ENCODE results near the gene CTPS1. TPM values are rescaled to one million over a fixed set of nuclear protein-coding genes. Genes with fewer than 3 reads are reported as not detected.

The CTPS1 gene
- total RNA-seq, 1 donor from 2014 or later: 91.4 TPM

- FAIRE-seq (no peak), DNase-seq (ENCODE audit: low read depth) (no peak)
- Mint-ChIP-seq H3K27ac (ENCODE audit: unreplicated experiment) (no peak overlapping the region), H3K4me3 (ENCODE audit: unreplicated experiment) (no peak overlapping the region), H3K9me3 (ENCODE audit: unreplicated experiment) (no peaks in the 10 kb centered on the region), H3K27me3 (ENCODE audit: low read depth, unreplicated experiment) (peaks cover 2% of the 10 kb centered on the region), H3K36me3 (ENCODE audit: low read depth, unreplicated experiment) (no peaks in the 10 kb centered on the region), H3K4me1 (ENCODE audit: low read depth, unreplicated experiment) (no peaks in the 10 kb centered on the region)
- Histone ChIP-seq H3K9me3 (ENCODE audit: insufficient read depth, low read depth, low read length) (no peaks in the 10 kb centered on the region), H3K9ac (ENCODE audit: low read length) (no peak overlapping the region), H3K27ac (ENCODE audit: low read depth, low read length) (no peak overlapping the region), H3K4me3 (ENCODE audit: insufficient read depth, low read depth, low read length) (no peak overlapping the region), H3K4me1 (ENCODE audit: insufficient read depth, low read length) (no peaks in the 10 kb centered on the region), H2AFZ (ENCODE audit: low read depth, low read length) (no peak overlapping the region), H3K27me3 (ENCODE audit: insufficient read depth, low read length) (no peaks in the 10 kb centered on the region), H3K79me2 (ENCODE audit: insufficient read depth, low read length) (no peaks in the 10 kb centered on the region), H4K20me1 (ENCODE audit: insufficient read depth, low read length) (no peaks in the 10 kb centered on the region), H3K4me2 (ENCODE audit: low read length) (no peak overlapping the region), H3K36me3 (ENCODE audit: insufficient read depth, low read length) (no peaks in the 10 kb centered on the region)
- TF ChIP-seq EZH2 (IDR thresholded peaks at IDR 0.05; ENCODE audit: insufficient read depth, low read length): no peak
- TF ChIP-seq CTCF (IDR thresholded peaks at IDR 0.05; ENCODE audit: insufficient read depth, low read depth, low read length): no peak
Measured at GRCh38 chr1:40938393-40938792, 41.1 kb upstream of the CTPS1 start.

- FAIRE-seq (no peak), DNase-seq (ENCODE audit: low read depth) (no peak)
- Histone ChIP-seq H3K9ac (ENCODE audit: low read length) (no peak overlapping the region), H3K4me3 (ENCODE audit: insufficient read depth, low read depth, low read length) (no peak overlapping the region), H2AFZ (ENCODE audit: low read depth, low read length) (no peak overlapping the region), H3K4me2 (ENCODE audit: low read length) (no peak overlapping the region), H3K36me3 (ENCODE audit: insufficient read depth, low read length) (no peaks in the 10 kb centered on the region), H3K27me3 (ENCODE audit: insufficient read depth, low read length) (no peaks in the 10 kb centered on the region), H3K79me2 (ENCODE audit: insufficient read depth, low read length) (no peaks in the 10 kb centered on the region), H3K27ac (ENCODE audit: low read depth, low read length) (no peak overlapping the region), H4K20me1 (ENCODE audit: insufficient read depth, low read length) (no peaks in the 10 kb centered on the region), H3K9me3 (ENCODE audit: insufficient read depth, low read depth, low read length) (no peaks in the 10 kb centered on the region), H3K4me1 (ENCODE audit: insufficient read depth, low read length) (peaks cover 4% of the 10 kb centered on the region)
- TF ChIP-seq CTCF (IDR thresholded peaks at IDR 0.05; ENCODE audit: insufficient read depth, low read depth, low read length) (no peak), EZH2 (IDR thresholded peaks at IDR 0.05; ENCODE audit: insufficient read depth, low read length) (no peak)
- no peaks in the 10 kb centered on the region for H3K9me3 Mint-ChIP-seq (ENCODE audit: unreplicated experiment)
- H3K36me3 Mint-ChIP-seq (ENCODE audit: low read depth, unreplicated experiment): no peaks in the 10 kb centered on the region
- H3K27ac Mint-ChIP-seq (ENCODE audit: unreplicated experiment): no peak overlapping the region
- H3K4me1 Mint-ChIP-seq (ENCODE audit: low read depth, unreplicated experiment): peaks cover 3% of the 10 kb centered on the region
- H3K27me3 Mint-ChIP-seq (ENCODE audit: low read depth, unreplicated experiment): peaks cover 2% of the 10 kb centered on the region
- H3K4me3 Mint-ChIP-seq (ENCODE audit: unreplicated experiment): no peak overlapping the region
Measured at GRCh38 chr1:40939320-40940059, 40.0 kb upstream of the CTPS1 start.

- no peaks in the 10 kb centered on the region for H3K36me3 ChIP-seq (ENCODE audit: insufficient read depth, low read length)
- no peak for FAIRE-seq
- H3K9ac ChIP-seq (ENCODE audit: low read length): peak overlapping the region; percentile 29
- Mint-ChIP-seq H3K9me3 (ENCODE audit: unreplicated experiment) (peaks cover 2% of the 10 kb centered on the region), H3K27me3 (ENCODE audit: low read depth, unreplicated experiment) (no peaks in the 10 kb centered on the region), H3K27ac (ENCODE audit: unreplicated experiment) (peak overlapping the region; percentile 73), H3K36me3 (ENCODE audit: low read depth, unreplicated experiment) (no peaks in the 10 kb centered on the region), H3K4me3 (ENCODE audit: unreplicated experiment) (no peak overlapping the region), H3K4me1 (ENCODE audit: low read depth, unreplicated experiment) (peaks cover 3% of the 10 kb centered on the region)
- peak overlapping the region; percentile 32 for H3K4me2 ChIP-seq (ENCODE audit: low read length)
- DNase-seq (ENCODE audit: low read depth): peak; percentile 90
- no peaks in the 10 kb centered on the region for H3K79me2 ChIP-seq (ENCODE audit: insufficient read depth, low read length)
- no peaks in the 10 kb centered on the region for H3K27me3 ChIP-seq (ENCODE audit: insufficient read depth, low read length)
- H4K20me1 ChIP-seq (ENCODE audit: insufficient read depth, low read length): no peaks in the 10 kb centered on the region
- H3K4me1 ChIP-seq (ENCODE audit: insufficient read depth, low read length): peaks cover 15% of the 10 kb centered on the region
- TF ChIP-seq EZH2 (IDR thresholded peaks at IDR 0.05; ENCODE audit: insufficient read depth, low read length) (no peak), CTCF (IDR thresholded peaks at IDR 0.05; ENCODE audit: insufficient read depth, low read depth, low read length) (no peak)
- peak overlapping the region; percentile 44 for H3K27ac ChIP-seq (ENCODE audit: low read depth, low read length)
- no peak overlapping the region for H2AFZ ChIP-seq (ENCODE audit: low read depth, low read length)
- no peak overlapping the region for H3K4me3 ChIP-seq (ENCODE audit: insufficient read depth, low read depth, low read length)
- no peaks in the 10 kb centered on the region for H3K9me3 ChIP-seq (ENCODE audit: insufficient read depth, low read depth, low read length)
Measured at GRCh38 chr1:40944326-40944725, 35.2 kb upstream of the CTPS1 start.
